SH-SY5Y (cell line): Measurements from ENCODE around the gene MYO7B.

Experiments
- GATA2 ChIP-seq: IDR thresholded peaks from 2 replicates; pipeline ENCODE4 v1.6.1; 2011; ENCODE audit warnings: mild to moderate bottlenecking, low read depth, low read length
- GATA3 ChIP-seq: IDR thresholded peaks from 2 replicates; pipeline ENCODE4 v1.6.1; 2011; ENCODE audit warnings: low read depth, mild to moderate bottlenecking, low read length, moderate library complexity

DNA sequence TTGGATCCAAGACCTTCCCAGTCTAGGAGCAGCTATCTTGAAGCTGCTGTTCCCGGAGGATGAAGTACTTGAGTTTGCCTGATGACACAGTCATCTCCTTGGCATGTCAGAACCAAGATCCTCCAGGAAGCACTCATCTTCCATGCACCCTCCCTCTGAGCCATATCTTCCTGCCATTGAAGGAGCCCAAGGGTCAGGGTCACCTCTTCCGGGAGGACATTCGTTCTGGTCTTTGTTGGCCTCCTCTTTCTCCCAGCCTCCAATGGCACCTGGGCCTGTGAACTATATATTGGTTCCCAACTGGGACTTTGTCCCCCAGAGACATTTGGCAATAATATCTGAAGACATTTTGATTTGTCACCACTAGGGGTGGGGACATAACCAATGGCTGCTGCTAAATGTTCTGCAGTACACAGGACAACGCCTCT lies 4.2 kb upstream of the MYO7B start:
- TF ChIP-seq GATA2 (no peak), GATA3 (no peak)
